ENCODE data around the gene LEMD2. TPM values are rescaled to one million over a fixed set of nuclear protein-coding genes. Genes with fewer than 3 reads are reported as not detected.

The LEMD2 gene
- total and polyA plus RNA-seq, 2 donors (not counting 3 experiments of a cell fraction or from before 2014, with no cell fraction given), result 61.1 to 81.8 TPM

- FAIRE-seq (no peak), DNase-seq (ENCODE audit: low read depth, low spot score) (no peak)
Observed at GRCh38 chr6:33792981-33793380, 4.1 kb upstream of the LEMD2 start.

More at GRCh38 chr6:33792981-33793380, 4.1 kb upstream of the LEMD2 start:
- TF ChIP-seq FOS (IDR thresholded peaks at IDR 0.05; ENCODE audit: borderline replicate concordance, insufficient read depth, low read length) (no peak), EZH2 (IDR thresholded peaks at IDR 0.05; ENCODE audit: borderline replicate concordance, low read depth, low read length, severe bottlenecking) (no peak), MYC (IDR thresholded peaks at IDR 0.05; ENCODE audit: low read depth, low read length) (no peak), GATA2 (IDR thresholded peaks at IDR 0.05; ENCODE audit: insufficient read depth, insufficient read length, low read depth, low read length) (no peak), JUN (IDR thresholded peaks at IDR 0.05; ENCODE audit: borderline replicate concordance, insufficient read depth, insufficient read length, low read depth) (no peak), POLR2AphosphoS5 (IDR thresholded peaks at IDR 0.05; ENCODE audit: insufficient read depth, low read depth, low read length) (no peak), CTCF (IDR thresholded peaks at IDR 0.05; ENCODE audit: extremely low read depth in 1 of 2, insufficient read depth in 1 of 2, low read depth in 1 of 2, low read length in 2 of 2) (no peak), MAX (IDR thresholded peaks at IDR 0.05; ENCODE audit: insufficient read depth, insufficient read length) (no peak), POLR2A (IDR thresholded peaks at IDR 0.05; ENCODE audit: low read depth, low read length) (no peak)
- H3K4me1 ChIP-seq (ENCODE audit: control insufficient read depth, extremely low read depth, insufficient read depth, low read length), result peaks cover 5% of the 10 kb centered on the region
- no peak overlapping the region for H3K27ac ChIP-seq (ENCODE audit: insufficient read depth, low read depth, low read length)
- dilution Hi-C loops (cut with MboI; ENCODE audit: extremely low pct_ligation_motif_present, low sequenced_read_pairs) (no loop called here), intact Hi-C loops (cut with micrococcal nuclease) (no loop called here)
- no peak overlapping the region for H3K9ac ChIP-seq (replicated peaks; ENCODE audit: extremely low read depth, insufficient read depth, low read length)
- ChIA-PET CTCF (interaction anchor here (0.9 to 2.9 kb wide), 3 partner anchors 10 to 22 kb away, joined by 3 to 14 read pairs (median 4); no protein-coding TSS in a partner anchor), POLR2A (no interaction called here)
- no peak overlapping the region for H3K4me2 ChIP-seq (ENCODE audit: insufficient read depth, low read length)
- BruUV-seq (replicated peaks), result no TSS peak
- H2AFZ ChIP-seq (ENCODE audit: low read depth, low read length), result no peak overlapping the region
- H3K27me3 ChIP-seq (ENCODE audit: control insufficient read depth in 2 of 2, insufficient read depth in 2 of 2, low read length in 2 of 2), result peaks cover 0 to 6% of the 10 kb centered on the region in 2 experiments
- no peaks in the 10 kb centered on the region for H3K9me1 ChIP-seq (replicated peaks; ENCODE audit: control insufficient read depth, extremely low read depth, insufficient read depth, low read length)
- H3K9me3 ChIP-seq (replicated peaks; ENCODE audit: control insufficient read depth, insufficient read depth, low read length), result no peaks in the 10 kb centered on the region
- no peak overlapping the region for H3K4me3 ChIP-seq (replicated peaks in 1 of 3; ENCODE audit: insufficient read depth in 1 of 3, low read depth in 1 of 3, low read length in 3 of 3)
- no peaks in the 10 kb centered on the region for H3K36me3 ChIP-seq (ENCODE audit: control insufficient read depth in 2 of 2, extremely low read depth in 1 of 2, insufficient read depth in 2 of 2, low read length in 2 of 2)
- no peaks in the 10 kb centered on the region for H4K20me1 ChIP-seq (replicated peaks; ENCODE audit: control insufficient read depth, extremely low read depth, insufficient read depth, low read length)
- peaks cover 3% of the 10 kb centered on the region for H3K79me2 ChIP-seq (ENCODE audit: control insufficient read depth, insufficient read depth, low read length)
